Sigmoid colon (tissue), 7 donors: ENCODE measurements around the gene PEX6. TPM values are rescaled to one million over a fixed set of nuclear protein-coding genes. Genes with fewer than 3 reads are reported as not detected.

ENCODE experiments used
- DNase-seq: peaks from one replicate; pipeline ENCODE4 v3.0.0-alpha.2; 2019
- H3K27ac ChIP-seq, 4 donors: fragments of 200-600 bp; sonication (generic); one replicate each; pipeline ENCODE4 v1.5.1; 2016 to 2019; ENCODE audit warnings: mild to moderate bottlenecking in 1 of 4
- H3K27me3 ChIP-seq, 3 donors: fragments of 200-600 bp; sonication (generic); one replicate each; pipeline ENCODE4 v1.5.1; 2019; ENCODE audit warnings: mild to moderate bottlenecking in 1 of 3
- H3K36me3 ChIP-seq, 4 donors: fragments of 200-600 bp; sonication (generic); one replicate each; pipeline ENCODE4 v1.5.1; 2016 to 2019
- H3K4me1 ChIP-seq, 4 donors: fragments of 200-600 bp; sonication (generic); one replicate each; pipeline ENCODE4 v1.5.1; 2017 to 2019
- H3K4me3 ChIP-seq, 4 donors: fragments of 200-600 bp; sonication (generic); one replicate each; pipeline ENCODE4 v1.5.1; 2017 to 2019; ENCODE audit warnings: mild to moderate bottlenecking in 2 of 4, moderate library complexity in 1 of 4
- H3K9me3 ChIP-seq, 4 donors: fragments of 200-600 bp in 3 of 4; sonication (generic) in 3 of 4; one replicate each; pipeline versions ENCODE4 v1.5.1 to v1.6.1; 2013 to 2019
- CTCF ChIP-seq, 4 experiments: fragments of 450-650 bp in 3 of 4; fragments of 200-600 bp in 1 of 4; IDR thresholded peaks; one replicate each; pipeline ENCODE4 v1.5.1; 2016 to 2019; ENCODE audit warnings: antibody characterized with exemption in 4 of 4, mild to moderate bottlenecking in 3 of 4, moderate library complexity in 2 of 4
- EP300 ChIP-seq, 4 donors: sonication (generic); formaldehyde crosslinking; IDR thresholded peaks; one replicate each; pipeline ENCODE4 v1.6.1; 2017; ENCODE audit warnings: antibody characterized with exemption in 4 of 4
- POLR2A ChIP-seq, 2 donors: fragments of 450-650 bp; IDR thresholded peaks; one replicate each; pipeline ENCODE4 v1.6.1; 2016; ENCODE audit warnings: antibody characterized with exemption in 2 of 2, mild to moderate bottlenecking in 2 of 2, moderate library complexity in 2 of 2
- POLR2AphosphoS5 ChIP-seq, 4 donors: sonication (generic); formaldehyde crosslinking; IDR thresholded peaks; one replicate each; pipeline ENCODE4 v1.6.1; 2017; ENCODE audit warnings: antibody characterized with exemption in 4 of 4
- WGBS, 2 donors: extraction: QIAGEN DNeasy Blood & Tissue Kit; methylation state at CpG; one replicate each; pipeline ENCODE4 v1.1.7; 2013; 5-methylcytosine and 5-hydroxymethylcytosine counted together
- intact Hi-C: fragments of 100-400 bp; cut with DNase I; formaldehyde crosslinking; loops from one replicate; pipeline ENCODE4 v1.15.1; 2023
- polyA plus RNA-seq, 3 donors: library from polyadenylated mRNA; stranded (reverse); fragments of 200-250 nt; gene quantifications; one replicate each; pipeline ENCODE4 v1.2.3, GENCODE V29; 2013
- total RNA-seq, 4 donors: library from RNA; depleted of rRNA; stranded (reverse); fragments of >200 nt; gene quantifications; one replicate each; pipeline ENCODE4 v1.1.0, GENCODE V29; 2016
- donor health status: healthy with polysubstance abuse.
- donor health status: Bipolar disorder and iron deficiency.
- donor health status: healthy.

Gene PEX6
- total and polyA plus RNA-seq, 7 donors: 10.2 to 21.5 (median 18.2) TPM

- Histone ChIP-seq H3K4me3 (no peak overlapping the region), H3K36me3 (peaks cover 6 to 32% (median 28%) of the 10 kb centered on the region in 4 donors), H3K4me1 (peaks cover 0 to 38% (median 34%) of the 10 kb centered on the region in 4 donors), H3K27ac (peak overlapping the region in 1 of 4 donors; percentile 88), H3K9me3 (no peaks in the 10 kb centered on the region), H3K27me3 (no peaks in the 10 kb centered on the region)
- TF ChIP-seq CTCF (IDR thresholded peaks at IDR 0.05): no peak
- no peak for TF ChIP-seq POLR2AphosphoS5 (IDR thresholded peaks at IDR 0.05)
- TF ChIP-seq POLR2A (IDR thresholded peaks at IDR 0.05): no peak
- TF ChIP-seq EP300 (IDR thresholded peaks at IDR 0.05): no peak
- 86 to 90% methylated on average over 3 of the region's 3 CpGs for WGBS, 2 donors
- intact Hi-C loops: loop anchor here (5.0 kb wide), 1 partner anchor 80 kb away; the partner anchor contains the start of genes KLHDC3 and MEA1
- DNase-seq: no peak
Measured at GRCh38 chr6:42932412-42932811, 46.6 kb downstream of the PEX6 start.

- WGBS, 2 donors: 0 to 1% methylated on average over 16 of the region's 16 CpGs
- H3K4me3 ChIP-seq: peak overlapping the region; percentile 72 to 85 (median 74)
- peak; percentile 68 for DNase-seq
- peak overlapping the region; percentile 88 to 93 (median 90) for H3K27ac ChIP-seq
- H3K4me1 ChIP-seq: peaks cover 0 to 38% (median 34%) of the 10 kb centered on the region in 4 donors
- no peak for TF ChIP-seq POLR2AphosphoS5 (IDR thresholded peaks at IDR 0.05)
- TF ChIP-seq CTCF (IDR thresholded peaks at IDR 0.05): no peak
- no peak for TF ChIP-seq EP300 (IDR thresholded peaks at IDR 0.05)
- TF ChIP-seq POLR2A (IDR thresholded peaks at IDR 0.05): no peak
- peaks cover 0 to 9% (median 5%) of the 10 kb centered on the region in 4 donors for H3K36me3 ChIP-seq
- no peaks in the 10 kb centered on the region for H3K9me3 ChIP-seq
- H3K27me3 ChIP-seq: peaks cover 0 to 5% (median 0%) of the 10 kb centered on the region in 3 donors
- intact Hi-C loops: loop anchor here (2.0 to 5.0 kb wide), 2 partner anchors 49 to 82 kb away; partner anchors contain the start of genes KLHDC3, MEA1 and PEX6
Measured at GRCh38 chr6:42929821-42930360, 49.1 kb downstream of the PEX6 start.

- Histone ChIP-seq H3K9me3 (no peaks in the 10 kb centered on the region), H3K4me1 (peaks cover 0 to 38% (median 34%) of the 10 kb centered on the region in 4 donors), H3K4me3 (peak within 1 kb of the TSS; percentile 72 to 85 (median 74)), H3K27ac (peak within 1 kb of the TSS; percentile 88 to 93 (median 90)), H3K27me3 (peaks cover 0 to 8% (median 3%) of the 10 kb centered on the region in 3 donors), H3K36me3 (peaks cover 0 to 3% (median under 1%) of the 10 kb centered on the region in 4 donors)
- 0% methylated on average over 63 of the region's 63 CpGs for WGBS, 2 donors
- DNase-seq: peak; percentile 98
- peak; percentile 33 to 47 for TF ChIP-seq POLR2A (IDR thresholded peaks at IDR 0.05)
- TF ChIP-seq CTCF (IDR thresholded peaks at IDR 0.05): no peak
- no peak for TF ChIP-seq EP300 (IDR thresholded peaks at IDR 0.05)
- TF ChIP-seq POLR2AphosphoS5 (IDR thresholded peaks at IDR 0.05): peak; percentile 37 to 71 (median 62)
- intact Hi-C loops: loop anchor here (2.0 kb wide), 1 partner anchor 50 kb away; the partner anchor contains the start of gene PEX6
Measured at GRCh38 chr6:42928986-42929820, 49.8 kb downstream of the PEX6 start, which contains the start of gene CNPY3. TSS of gene CNPY3 (plus strand) at chr6:42929480. CDS start at chr6:42929571, 91 bp downstream.

- H3K27ac ChIP-seq: no peak overlapping the region
- H3K4me1 ChIP-seq: peaks cover 0 to 18% (median 12%) of the 10 kb centered on the region in 4 donors
- H3K4me3 ChIP-seq: no peak overlapping the region
- TF ChIP-seq EP300 (IDR thresholded peaks at IDR 0.05): no peak
- TF ChIP-seq POLR2A (IDR thresholded peaks at IDR 0.05): no peak
- no peak for TF ChIP-seq CTCF (IDR thresholded peaks at IDR 0.05)
- no peaks in the 10 kb centered on the region for H3K36me3 ChIP-seq
- intact Hi-C loops: no loop called here
- no peaks in the 10 kb centered on the region for H3K9me3 ChIP-seq
- peaks cover 0 to 9% (median 8%) of the 10 kb centered on the region in 3 donors for H3K27me3 ChIP-seq
- no peak for DNase-seq
- 74 to 82% methylated on average over 23 of the region's 23 CpGs for WGBS, 2 donors
Measured at GRCh38 chr6:42925248-42925857, 53.6 kb downstream of the PEX6 start.
